NCI-H1105 (cell line): Measurements from ENCODE around the gene TYW1B.
"Not testable (repeated sequence)": the region's sequence is repeated elsewhere in the genome, so short reads cannot be mapped to it uniquely, and the experiment has no call there.

Experiments
- DNase-seq: peaks from one replicate; lab custom pipeline; 2025; lab: John Stamatoyannopoulos, UW

TYW1B gene

DNA sequence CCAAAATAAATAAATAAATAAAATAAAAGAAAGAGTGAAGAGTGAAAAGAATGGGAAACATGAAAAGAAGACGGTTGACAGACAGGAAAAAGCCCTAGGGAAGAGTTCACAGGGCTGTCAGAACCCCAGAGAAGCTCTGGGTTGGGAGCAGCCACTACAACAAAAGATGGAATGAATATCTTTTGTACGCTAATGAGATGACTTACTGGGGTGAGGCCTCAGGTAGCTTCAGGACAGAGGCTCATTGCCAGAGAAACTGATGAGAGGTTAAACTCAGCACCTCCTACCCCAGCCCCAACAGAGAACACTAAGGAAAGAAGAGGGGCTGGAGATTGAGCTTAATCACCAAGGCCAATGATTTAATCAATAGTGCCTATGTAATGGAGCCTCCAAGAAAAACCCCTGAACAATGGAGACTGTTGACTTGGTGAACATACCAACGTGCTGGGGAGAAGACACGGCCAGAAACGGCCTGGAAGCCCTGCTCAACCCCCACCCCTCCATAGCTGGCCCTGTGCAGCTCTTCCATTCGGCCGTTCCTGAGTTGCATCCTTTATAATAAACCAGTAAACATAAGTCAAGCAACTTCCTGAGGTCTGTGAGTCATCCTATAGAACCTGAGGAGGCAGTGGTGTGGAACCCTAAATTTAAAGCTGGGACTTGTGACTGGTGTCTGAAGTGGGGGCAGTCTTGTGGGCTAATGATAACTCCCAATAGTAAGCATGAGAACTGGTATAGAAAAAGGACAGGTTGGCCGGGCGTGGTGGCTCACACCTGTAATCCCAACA lies 11.4 kb downstream of the TYW1B start:
- not testable (repeated sequence) for DNase-seq

DNA sequence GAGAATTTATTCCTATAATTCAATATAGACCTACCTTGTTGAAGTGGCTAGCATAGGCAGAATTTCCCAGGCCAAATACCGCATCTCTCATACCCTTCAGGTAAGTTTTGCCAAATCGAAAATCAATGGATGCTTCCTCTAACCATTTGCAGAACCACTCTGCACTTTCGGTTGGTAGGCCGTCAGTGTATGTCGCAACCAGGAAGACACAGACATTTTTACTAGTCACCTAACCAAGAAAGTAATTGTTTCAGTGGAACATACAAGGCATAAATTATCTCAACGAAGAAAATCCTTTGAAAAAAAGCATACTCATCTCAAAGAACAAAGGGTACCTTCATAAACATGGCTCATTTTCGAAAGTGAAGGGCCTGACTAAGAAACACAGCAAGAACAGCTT lies 17.6 kb downstream of the TYW1B start:
- not testable (repeated sequence) for DNase-seq

DNA sequence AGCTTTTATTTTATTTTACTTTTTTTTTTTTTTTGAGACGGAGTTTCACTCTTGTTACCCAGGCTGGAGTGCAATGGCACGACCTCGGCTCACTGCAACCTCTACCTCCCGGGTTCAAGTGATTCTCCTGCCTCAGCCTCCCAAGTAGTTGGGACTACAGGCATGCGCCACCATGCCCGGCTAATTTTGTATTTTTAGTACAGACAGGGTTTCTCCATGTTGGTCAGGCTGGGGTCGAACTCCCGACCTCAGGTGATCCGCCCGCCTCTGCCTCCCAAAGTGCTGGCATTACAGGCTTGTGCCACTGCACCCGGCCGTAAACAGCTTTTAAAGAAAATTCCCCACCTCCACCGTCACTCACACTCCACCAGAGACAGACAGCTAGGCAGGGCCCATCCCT lies 19.5 kb downstream of the TYW1B start:
- DNase-seq = not testable (repeated sequence)

DNA sequence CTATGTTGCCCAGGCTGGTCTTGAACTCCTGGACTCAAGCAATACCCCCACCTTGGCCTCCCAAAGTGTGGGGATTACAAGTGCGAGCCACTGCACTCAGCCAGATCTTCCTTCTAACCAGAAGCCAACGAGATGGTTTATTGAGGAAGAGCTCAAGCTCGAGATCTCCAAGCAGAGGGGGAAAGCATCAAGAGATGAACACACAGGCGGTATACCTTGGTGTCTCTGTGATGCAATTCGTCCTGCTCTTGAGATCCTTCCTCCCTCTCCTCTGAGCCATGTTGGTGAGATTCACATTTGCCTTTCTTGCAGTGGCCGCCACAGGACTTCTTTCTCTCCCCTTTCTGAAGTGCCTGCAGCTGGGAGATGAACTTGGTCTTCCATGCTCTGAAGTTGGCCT lies 21.1 kb downstream of the TYW1B start:
- DNase-seq = not testable (repeated sequence)

DNA sequence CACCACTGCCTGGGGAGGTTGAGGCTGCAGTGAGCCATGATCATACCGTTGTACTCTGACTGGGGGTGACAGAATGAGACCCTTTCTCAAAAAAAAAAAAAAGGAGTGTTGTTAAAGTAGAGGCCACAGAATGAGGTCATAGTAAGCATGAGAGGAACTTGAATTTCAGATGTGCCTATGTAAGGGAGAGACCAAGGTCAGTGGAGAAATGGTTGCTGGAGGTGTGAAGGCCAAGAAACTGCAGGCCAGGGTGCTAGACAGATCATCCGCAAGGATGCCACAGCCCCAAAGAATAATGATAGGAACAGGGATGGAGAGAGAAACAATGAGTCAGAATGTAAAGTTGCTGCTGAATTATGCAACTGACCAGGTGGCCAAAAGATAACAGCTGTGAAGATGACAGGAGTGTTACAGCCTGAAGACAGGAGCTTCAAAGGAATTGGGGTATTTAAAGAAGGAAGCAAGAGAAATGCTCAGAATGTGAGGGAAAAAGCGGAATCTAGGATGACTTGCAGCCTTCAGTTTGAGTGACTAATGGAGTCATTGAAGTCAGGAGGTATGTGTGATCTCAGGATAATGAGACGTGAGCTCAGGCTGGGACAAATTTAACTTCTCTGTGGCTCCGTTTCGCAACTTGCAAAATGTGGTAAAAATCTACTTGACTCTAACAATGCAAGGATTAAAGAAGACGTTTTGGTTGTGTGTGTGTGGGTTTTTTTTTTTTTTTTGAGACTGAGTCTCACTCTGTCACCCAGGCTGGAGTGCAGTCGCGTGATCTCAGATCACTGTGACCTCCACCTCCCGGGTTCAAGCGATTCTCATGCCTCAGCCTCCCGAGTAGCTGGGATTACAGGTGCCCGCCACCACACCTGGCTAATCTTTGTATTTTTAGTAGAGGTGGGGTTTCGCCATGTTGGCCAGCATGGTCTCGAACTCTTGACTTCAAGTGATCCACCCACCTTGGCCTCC lies 22.2 kb downstream of the TYW1B start:
- DNase-seq = no peak

DNA sequence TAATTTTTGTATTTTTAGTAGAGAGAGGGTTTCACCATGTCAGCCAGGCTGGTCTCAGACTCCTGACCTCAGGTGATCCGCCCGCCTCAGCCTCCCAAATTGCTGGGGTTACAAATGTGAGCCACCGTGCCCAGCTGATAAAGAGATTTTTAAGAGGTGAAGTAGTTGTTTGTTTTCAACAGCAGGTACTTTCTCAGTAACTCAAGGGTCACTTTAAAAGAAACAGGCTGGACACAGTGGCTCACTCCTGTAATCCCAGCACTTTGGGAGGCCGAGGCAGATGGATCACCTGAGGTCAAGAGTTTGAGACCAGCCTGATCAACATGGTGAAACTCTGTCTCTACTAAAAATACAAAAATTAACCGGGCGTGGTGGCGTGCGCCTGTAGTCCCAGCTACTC lies 24.2 kb downstream of the TYW1B start:
- not testable (repeated sequence) for DNase-seq

DNA sequence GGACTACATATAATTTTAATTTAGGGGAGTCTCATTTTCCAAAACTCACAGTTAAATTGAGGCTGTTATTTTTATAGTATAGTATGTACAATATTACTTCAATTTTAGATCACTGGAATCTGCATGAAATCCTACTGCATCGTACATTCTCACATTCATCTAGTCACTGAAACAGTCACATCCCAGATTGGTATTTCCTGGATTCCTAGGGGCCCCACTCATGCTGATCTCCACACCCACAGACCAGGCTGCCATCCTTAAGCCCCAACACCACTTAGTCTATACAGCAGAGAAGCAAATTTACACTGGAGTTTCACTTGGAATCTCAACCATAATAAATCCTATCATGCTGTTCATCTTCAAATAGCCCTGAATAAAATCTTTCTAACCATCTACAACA lies 26.4 kb downstream of the TYW1B start:
- not testable (repeated sequence) for DNase-seq

DNA sequence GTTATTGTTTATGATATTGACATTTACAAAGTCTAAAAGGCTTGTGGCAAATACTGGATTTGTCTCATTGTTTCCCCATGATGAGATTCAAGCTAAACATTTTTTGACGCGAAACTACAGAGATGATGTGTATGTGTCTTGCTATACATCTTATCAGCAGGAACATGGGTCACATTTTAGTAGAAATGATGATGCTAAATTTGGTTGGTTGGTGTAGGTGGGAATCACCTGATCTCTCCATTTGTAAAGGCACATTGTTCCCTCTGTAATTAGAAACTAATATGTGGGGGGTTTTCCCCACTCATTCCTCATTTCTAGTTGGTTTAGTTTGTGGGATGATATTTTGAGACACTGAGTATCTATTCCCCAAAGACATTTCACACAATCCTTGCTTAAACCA lies 32.6 kb downstream of the TYW1B start:
- DNase-seq = not testable (repeated sequence)

DNA sequence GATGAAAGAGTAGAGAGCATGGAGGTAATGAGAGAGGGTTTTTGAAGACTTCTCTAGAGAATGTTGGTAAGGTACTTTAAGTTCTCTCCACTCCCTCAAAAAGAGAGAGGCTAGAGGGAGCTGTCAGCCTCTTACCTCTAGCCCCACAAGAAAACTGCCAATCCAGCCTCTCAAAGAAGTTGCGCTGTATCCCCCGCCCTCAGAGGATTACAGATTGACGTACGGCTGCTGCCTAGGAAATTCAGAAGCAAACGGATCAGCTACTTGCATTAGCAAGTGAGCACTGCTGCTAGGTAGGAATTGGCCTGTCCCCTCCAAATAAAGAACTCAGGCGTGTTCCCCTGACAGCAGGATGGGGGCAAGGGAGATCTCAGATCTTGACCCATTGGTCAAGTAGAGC lies 34.2 kb downstream of the TYW1B start:
- no peak for DNase-seq

DNA sequence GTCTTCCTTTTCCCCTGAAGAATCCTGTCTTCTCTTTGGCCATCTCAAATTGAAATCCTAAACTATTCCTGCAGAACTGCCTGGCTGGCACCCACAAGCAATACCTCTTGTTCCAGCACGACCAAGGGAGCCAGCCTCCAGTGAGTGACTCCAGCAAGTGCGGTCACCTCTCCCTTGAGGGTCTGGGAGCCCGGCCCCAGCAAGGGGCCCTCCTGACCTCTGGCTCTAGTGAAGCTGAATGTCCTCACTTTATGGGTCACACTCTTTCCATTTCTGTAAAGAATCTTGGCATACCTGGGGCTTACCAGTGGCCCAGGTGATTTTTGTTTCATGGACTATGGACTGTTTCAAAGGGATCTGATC lies 37.3 kb downstream of the TYW1B start:
- not testable (repeated sequence) for DNase-seq

DNA sequence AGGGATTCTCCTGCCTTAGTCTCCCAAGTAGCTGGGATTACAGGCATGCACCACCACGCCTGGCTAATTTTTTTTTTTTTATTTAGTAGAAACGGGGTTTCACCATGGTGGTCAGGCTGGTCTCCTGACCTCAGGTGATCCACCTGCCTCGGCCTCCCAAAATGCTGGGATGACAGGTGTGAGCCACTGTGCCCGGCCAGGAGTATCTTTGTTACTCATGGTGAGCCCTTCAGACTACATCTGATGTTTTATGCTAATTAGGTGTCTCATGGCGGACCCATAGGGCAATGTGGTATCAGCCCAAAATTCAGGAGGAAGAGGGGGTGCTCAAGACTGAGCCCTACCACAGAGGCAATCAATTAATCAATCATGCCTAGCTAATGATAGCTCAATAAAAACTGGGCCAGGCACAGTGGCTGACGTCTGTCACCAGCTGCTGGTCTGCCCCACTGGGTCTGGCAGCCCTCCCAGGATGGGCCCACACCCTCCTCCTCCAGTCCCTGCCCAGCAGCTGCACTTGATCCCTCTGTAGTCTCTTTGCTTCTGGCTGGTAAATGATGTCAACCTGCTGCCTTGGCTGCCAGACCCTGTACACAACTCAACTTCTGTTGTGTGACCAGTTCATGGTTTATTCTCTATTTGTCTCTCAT lies 37.8 kb downstream of the TYW1B start:
- peak; percentile 5 for DNase-seq

DNA sequence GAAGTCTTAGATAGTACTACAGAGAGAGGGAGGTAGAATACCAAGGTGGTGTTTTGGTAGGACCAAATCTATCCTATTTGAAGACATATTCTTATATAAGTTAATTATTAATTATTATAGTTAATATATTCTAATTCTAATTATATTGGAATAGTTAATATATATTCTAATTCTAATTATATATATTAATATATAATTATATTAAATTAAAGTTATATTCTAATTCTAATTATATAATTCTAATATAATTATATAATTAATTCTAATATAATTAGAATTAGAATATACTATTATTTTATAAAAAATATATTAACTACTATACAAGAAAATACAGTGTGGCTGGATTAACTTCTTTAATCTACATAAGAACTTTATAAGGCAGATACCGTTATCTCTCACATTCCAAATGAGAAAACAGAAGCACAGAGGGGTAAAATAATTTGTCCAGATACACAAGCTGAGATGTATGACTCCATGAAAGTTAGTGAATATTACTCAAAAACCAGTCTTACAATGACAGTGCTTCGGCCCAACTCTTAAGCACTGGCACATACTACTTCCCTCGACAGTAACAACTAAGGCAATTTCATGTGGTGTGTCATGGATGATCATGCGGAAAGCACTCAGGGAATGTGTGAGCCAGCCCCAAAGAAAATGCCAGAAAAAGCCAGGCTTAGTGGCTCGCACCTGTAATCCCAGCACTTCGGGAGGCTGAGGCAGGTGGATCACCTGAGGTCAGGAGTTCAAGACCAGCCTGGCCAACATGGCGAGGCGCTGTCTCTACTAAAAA lies 42.6 kb downstream of the TYW1B start:
- no peak for DNase-seq

DNA sequence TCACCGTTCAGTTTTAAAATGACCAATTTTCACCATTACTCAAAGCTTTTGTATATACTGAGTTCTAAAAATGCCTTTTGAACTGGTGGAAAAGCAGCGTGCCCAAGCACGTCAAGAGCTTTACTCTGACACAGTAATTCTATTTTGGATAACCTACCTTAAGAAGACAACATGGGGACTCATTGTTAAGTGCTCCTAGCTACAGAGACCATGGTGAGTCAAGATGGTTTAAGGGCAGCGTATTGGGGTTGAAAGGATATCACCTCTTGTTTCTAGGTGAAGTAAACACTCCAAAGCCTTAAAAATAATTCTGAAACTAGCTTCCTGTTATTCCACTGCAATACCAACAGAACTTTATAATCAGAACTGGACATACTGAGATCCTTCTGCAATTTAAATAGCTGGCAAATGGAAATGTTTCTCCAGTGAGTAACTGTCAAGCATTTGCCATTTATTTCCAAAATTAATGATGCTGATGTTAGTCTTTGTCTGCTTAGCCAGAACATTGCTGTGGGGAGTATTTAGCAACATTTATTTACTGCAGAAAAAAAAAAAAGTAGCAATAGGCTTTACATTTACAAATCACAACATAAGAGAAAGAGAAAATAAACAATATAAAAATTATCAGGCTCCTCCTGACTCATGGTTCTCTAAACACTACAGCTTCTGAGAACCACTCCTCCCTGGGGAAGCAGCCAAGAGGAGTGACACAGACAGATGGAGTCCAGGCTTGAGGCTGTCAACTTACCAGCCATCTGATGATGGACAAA lies 44.2 kb downstream of the TYW1B start:
- not testable (repeated sequence) for DNase-seq

DNA sequence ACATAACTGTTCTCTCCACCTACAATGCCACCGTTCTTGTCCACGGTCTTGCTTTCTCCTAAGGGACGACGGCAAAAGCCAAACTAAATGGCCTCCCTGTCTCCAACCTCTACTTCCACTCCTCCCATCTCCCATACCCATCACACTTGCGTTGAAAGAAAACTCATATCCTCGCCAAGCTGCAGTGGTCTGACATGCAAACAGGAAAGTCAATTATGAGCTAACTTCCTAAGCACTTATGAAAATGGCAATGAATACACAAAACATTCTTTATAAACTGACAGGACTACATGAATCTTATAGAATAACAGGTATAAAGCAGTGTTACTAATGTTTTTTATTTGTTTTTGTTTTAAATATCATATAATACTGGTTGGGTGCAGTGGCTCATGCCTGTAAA lies 46.4 kb downstream of the TYW1B start:
- no peak for DNase-seq

DNA sequence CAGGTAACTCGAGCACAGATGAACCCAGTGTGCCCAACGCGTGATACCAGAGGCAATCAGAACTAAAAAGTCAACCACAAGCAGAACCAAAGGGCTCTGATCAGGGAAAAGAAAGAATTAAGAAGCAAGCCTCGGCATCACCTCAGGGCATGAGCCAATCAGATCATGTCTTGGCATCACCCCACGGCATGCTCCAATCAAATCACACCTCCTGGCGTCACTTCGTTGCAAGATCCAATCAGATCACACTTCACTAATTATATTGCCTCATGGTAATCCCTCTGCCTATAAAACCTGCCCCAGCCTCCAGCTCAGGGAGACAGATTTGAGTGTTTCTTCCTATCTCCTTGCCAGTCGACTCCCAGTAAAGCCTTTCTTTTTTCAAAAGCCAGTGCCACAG lies 46.8 kb downstream of the TYW1B start:
- no peak for DNase-seq

DNA sequence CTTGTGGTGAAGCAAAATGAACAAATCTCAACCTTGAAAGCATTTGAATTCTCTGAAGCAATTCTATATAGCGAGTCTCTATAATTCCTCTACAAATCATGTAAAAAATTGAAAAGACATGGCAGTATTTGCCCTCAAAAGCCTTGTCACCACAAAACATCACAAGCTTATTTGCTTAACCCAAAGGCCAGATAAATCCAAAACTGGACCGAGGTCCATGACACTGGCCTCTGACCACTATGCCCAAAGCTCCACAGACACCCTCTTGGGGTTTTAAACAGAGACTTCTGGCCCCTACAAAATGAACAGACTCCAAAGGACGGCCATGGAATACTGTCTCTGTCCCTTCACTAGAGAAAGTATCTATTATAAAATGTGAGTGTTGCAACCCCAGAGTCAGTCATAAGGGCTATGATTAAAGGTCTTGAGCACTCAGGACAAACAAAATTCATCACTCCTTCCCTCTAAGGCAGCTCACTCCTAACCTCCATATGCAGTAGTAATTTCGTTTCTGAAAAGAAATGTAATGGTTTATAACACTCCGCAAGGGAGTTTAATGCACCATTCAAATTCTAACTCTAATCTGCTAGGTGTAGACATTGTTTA lies 47.6 kb downstream of the TYW1B start:
- not testable (repeated sequence) for DNase-seq

DNA sequence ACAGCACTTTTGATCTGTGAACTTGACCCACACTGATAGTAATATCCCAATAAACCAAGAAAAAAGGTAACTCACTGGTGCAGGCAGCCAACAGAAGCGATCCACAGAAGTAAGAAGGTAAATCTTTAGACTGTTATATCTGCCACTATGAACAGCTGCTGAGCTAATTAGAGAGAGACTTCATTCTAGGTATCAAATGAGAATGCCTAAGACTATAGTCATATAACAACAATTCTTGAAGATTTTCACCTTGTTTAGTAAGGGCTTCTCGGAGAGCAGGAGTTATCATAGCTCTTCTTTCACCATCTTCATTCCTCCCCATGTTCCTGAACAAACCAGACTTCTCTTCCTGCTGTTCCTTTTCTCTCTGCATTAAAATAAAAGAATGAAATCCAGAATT lies 50.8 kb downstream of the TYW1B start:
- not testable (repeated sequence) for DNase-seq

DNA sequence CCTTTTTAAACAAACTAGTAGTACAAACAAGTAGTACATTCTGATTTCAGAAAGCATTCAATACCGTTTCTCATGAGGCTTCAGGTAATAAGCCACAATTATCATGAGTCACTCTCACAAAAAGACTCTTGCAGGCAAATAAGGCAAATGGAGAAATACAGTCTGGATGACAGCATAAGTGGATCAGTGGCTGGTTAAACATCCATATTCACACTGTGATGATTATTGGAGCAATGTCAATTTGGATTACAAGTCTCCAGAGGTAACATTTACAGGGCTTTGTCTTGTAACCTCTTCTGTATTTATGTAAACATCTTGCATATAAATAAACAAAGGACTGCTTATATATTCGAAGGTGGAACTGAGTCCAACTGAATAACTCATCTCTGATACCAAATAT lies 55.4 kb downstream of the TYW1B start:
- not testable (repeated sequence) for DNase-seq

DNA sequence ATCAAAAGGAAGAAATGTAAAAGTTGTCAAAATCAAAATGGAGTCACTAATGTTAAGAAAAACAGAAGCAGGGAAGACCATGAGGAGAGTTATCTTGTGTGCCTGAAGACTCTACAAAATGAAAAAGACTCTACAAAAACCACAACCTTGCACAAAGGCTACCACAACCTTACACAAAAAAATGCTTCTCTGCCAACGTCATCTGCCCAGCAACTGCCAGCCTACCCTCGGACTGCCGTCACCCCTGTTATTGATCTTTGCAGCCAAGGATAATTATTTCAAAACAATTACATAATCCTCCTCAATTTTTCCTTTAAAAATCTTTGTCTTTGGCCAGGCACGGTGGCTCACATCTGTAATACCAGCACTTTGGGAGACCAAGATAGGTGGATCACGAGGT lies 61.0 kb downstream of the TYW1B start:
- not testable (repeated sequence) for DNase-seq

DNA sequence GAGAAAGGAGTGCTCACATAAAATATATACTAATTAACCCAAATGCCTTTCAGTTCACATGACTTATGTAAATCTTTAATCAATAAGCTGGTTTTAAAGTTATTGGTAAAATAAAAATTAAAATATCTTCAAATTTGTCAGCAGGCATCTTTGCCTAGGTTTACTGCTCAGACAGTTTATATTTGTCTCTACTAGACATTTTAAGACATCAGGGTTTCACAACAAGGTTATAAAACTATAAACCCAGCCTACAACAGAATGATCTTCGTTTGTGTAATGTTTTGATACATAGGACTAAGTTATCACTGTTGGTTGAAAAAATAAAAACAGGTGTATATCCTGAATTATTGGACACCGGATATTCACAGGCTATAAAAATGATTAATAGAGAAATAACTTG lies 67.4 kb downstream of the TYW1B start:
- no peak for DNase-seq

DNA sequence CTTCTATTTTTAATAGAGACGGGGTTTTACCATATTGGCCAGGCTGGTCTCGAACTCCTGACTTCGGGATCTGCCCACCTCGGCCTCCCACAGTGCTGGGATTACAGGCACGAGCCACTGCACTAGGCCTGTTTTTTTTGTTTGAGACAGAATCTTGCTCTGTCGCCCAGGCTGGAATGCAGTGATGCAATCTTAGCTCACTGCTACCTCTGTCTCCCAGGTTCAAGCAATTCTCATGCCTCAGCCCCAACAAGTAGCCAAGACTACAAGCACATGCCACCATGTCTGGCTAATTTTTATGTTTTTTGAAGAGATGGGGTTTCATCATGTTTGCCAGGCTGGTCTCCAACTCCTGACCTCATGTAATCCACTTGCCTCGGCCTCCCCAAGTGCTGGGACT lies 73.7 kb downstream of the TYW1B start:
- no peak for DNase-seq
